GM18951 (cell line): ENCODE data around the gene GPR137.

Experiments used
- POLR2A ChIP-seq: IDR thresholded peaks from 4 replicates; pipeline ENCODE4 v1.6.1; 2011; ENCODE audit warnings: mild to moderate bottlenecking; ENCODE audit not compliant: insufficient read length, insufficient read depth; ENCODE audit errors: extremely low read depth
- in situ Hi-C: fragments of 300-500 bp; cut with MboI; formaldehyde crosslinking; loops from one replicate; pipeline ENCODE4 v1.12.0; 2022; ENCODE audit warnings: low sequenced_read_pairs, mixed read lengths, inconsistent platforms; ENCODE audit not compliant: unreplicated experiment

Gene GPR137

GRCh38 chr11:64291752-64292459 is 6.3 kb downstream of the GPR137 start:
- in situ Hi-C loops: no loop called here
- TF ChIP-seq POLR2A: no peak

- in situ Hi-C loops: no loop called here
- TF ChIP-seq POLR2A: no peak
Measured at GRCh38 chr11:64292460-64293254, 7.0 kb downstream of the GPR137 start.

GRCh38 chr11:64294774-64295173 is 9.1 kb downstream of the GPR137 start:
- in situ Hi-C loops: loop anchor here (5.0 kb wide), 1 partner anchor 92 kb away; no protein-coding TSS in a partner anchor
- TF ChIP-seq POLR2A: no peak

- in situ Hi-C loops: loop anchor here (5.0 kb wide), 1 partner anchor 93 kb away; no protein-coding TSS in a partner anchor
- TF ChIP-seq POLR2A: no peak
Measured at GRCh38 chr11:64295760-64296159, 10.1 kb downstream of the GPR137 start.

GRCh38 chr11:64296236-64296635 is 10.6 kb downstream of the GPR137 start:
- in situ Hi-C loops: loop anchor here (5.0 kb wide), 1 partner anchor 94 kb away; no protein-coding TSS in a partner anchor
- TF ChIP-seq POLR2A: no peak

GRCh38 chr11:64296830-64297698 is 11.4 kb downstream of the GPR137 start:
- no peak for TF ChIP-seq POLR2A
- in situ Hi-C loops: loop anchor here (5.0 kb wide), 1 partner anchor 95 kb away; no protein-coding TSS in a partner anchor

DNA sequence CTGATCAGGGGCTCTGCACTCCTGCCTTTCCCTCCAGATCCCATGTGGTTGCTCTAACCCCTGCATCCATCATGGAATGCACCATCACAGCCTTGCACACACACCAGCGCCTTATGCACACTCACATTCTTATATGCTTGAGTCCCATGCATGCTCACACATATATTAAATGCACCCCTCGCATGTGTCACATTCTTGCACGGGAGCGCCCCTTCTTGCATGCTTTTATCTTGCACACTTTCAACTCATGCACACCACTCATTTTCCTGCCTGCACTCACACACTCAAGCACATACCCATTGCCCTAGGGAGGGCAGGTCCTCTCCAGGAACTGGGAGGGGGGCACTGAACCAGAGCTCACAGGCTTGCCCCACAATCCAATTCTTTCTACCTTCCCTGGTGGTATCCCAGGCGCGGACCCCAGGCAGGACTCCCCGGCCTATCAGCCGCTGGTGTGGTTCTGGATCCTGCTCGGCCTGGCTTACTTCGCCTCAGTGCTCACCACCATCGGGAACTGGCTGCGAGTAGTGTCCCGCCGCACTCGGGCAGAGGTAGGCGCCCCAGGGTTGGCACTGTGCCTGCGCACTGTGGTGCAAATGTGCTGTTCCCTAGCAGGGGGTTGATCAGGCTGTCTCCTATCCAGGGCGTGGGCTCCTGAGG is 12.2 kb downstream of the GPR137 start:
- in situ Hi-C loops: loop anchor here (5.0 kb wide), 1 partner anchor 96 kb away; no protein-coding TSS in a partner anchor

DNA sequence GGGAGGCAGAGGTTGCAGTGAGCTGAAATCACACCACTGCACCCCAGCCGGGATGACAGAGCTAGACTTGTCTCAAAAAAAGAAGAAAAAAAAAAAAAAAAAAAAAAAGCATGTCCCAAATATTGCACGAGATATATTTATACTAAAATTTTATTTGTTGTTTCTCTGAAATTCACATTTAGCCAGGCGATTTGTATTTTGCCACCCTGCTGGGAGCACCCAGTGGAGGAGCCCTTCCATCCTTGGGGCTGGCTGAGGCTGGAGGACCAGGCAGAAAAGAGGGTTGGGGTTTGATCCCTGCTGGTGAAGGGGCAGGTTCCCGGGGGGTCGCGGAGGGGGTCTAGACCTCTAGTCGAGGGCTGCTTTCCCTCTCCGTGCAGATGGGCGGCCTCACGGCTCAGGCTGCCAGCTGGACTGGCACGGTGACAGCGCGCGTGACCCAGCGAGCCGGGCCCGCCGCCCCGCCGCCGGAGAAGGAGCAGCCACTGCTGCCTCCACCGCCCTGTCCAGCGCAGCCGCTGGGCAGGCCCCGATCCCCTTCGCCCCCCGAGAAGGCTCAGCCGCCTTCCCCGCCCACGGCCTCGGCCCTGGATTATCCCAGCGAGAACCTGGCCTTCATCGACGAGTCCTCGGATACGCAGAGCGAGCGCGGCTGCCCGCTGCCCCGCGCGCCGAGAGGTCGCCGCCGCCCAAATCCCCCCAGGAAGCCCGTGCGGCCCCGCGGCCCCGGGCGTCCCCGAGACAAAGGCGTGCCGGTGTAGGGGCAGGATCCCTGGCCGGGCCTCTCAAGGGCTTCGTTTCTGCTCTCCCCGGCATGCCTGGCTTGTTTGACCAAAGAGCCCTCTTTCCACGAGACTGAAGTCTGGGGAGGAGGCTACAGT is 13.6 kb downstream of the GPR137 start:
- TF ChIP-seq POLR2A: no peak
- in situ Hi-C loops: loop anchor here (5.0 kb wide), 1 partner anchor 97 kb away; no protein-coding TSS in a partner anchor

More for the DNA sequence above, 12.2 kb downstream of the GPR137 start:
- no peak for TF ChIP-seq POLR2A

GRCh38 chr11:64299847-64300648 is 14.4 kb downstream of the GPR137 start, which contains the start of gene CATSPERZ:
Gene CATSPERZ (plus strand): TSS chr11:64300358. CDS start chr11:64300411, 53 bp downstream.
- TF ChIP-seq POLR2A: no peak
- in situ Hi-C loops: loop anchor here (5.0 kb wide), 1 partner anchor 98 kb away; no protein-coding TSS in a partner anchor

DNA sequence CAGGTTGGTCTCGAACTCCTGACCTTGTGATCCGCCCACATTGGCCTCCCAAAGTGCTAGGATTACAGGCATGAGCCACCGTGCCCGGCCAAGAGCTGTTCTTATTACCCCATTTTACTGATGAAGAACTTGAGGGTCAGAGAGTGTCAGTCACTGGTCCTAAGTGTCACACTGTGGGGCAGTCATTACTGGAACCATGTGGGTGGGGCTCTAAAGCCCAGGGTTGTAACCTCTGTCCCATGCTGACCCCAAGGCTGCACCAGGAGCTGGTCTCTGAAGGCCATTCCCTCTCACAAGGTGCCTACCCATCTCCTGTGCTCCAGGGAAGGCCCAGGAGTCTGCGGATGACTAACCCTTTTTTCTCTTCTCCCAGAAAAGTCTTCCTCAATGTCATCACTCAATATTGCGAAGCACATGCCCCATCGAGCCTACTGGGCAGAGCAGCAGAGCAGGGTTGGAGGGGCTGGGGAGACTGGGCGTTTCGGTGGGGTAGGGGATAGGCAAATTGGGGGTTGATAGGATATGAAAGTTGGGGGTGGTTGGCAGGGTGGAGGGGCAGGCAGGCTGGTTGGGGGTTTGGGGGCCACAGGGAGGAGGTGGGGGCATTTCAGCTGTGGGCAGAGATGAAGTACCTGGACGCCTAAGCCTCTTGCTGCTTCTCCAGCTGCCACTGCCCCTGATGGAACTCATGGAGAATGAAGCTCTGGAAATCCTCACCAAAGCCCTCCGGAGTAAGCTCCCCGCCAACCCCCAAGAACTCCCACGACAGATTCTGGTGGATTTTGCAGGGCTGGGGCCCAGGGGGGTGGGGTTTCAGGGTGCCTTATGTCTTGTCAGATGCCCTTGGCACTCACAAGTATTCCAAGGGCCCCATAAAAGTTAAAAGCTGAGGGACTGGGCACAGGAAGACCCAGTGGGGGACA is 17.7 kb downstream of the GPR137 start:
- in situ Hi-C loops: no loop called here
- TF ChIP-seq POLR2A: no peak

DNA sequence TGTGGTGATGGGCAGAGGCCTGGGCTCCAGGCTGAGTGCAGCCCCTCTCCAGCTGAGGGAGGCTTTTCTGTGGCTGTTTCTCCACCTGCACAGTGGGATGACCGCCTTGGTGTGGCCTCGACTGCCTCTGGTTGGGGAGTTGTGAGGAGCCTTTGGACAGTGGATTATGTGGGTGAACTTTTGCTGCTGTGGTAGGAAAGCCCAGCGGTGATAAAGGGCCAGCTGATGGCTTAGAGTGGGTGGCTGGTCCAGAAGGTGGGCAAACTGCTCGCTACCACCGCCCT is 18.3 kb downstream of the GPR137 start:
- no peak for TF ChIP-seq POLR2A
- in situ Hi-C loops: no loop called here
